Stimulated activated CD4-positive, alpha-beta T cell treated with anti-CD3 and anti-CD28 coated beads, Interleukin-1b, Interleukin-23, amount 100 ng/mL, for 4 hours (primary cell): ENCODE measurements around the gene RIPK1.
"Not testable (repeated sequence)": the region's sequence is repeated elsewhere in the genome, so short reads cannot be mapped to it uniquely, and the experiment has no call there.

Experiments
- DNase-seq, 2 donors: peaks; one replicate each; pipeline ENCODE4 v3.0.0-alpha.2; 2020; ENCODE audit warnings: low read depth in 2 of 2

RIPK1 gene

GRCh38 chr6:3135668-3136291 lies 67.5 kb downstream of the RIPK1 start:
- no peak for DNase-seq

DNA sequence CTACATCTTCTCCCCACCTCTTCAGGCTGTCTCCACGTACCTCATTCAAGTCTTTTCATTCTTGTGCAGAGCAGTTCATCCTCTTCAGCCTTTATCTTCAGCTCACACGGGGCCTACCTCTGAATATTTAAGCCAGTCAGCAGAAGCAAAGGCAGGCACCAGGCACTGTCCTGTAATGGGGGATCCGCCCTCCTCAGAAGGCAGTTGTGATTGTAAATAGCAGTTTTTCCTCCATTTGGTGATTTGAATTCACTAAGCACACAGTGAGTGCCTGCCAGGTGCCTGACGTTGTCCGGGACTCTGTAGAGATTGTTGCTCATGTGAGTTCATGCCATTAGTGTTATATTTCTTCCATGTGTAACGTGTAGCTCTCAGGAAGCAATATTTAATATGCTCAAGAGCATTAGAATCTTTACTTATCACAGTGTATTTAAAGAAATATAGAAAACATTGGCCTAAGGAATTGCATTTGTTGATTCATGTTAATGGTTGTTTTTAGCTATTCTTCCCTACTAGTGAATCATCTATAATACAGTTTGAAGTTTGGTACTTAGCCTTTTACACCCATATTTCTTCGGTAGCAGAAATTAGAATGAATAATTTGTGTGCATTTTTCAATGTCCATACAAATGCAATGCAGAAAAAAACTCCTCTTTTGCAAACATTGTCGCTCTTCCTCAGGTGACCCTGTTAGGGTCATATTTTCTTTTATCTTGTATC lies 68.2 kb downstream of the RIPK1 start:
- DNase-seq: no peak

GRCh38 chr6:3137057-3137777 lies 68.9 kb downstream of the RIPK1 start:
- DNase-seq: no peak

DNA sequence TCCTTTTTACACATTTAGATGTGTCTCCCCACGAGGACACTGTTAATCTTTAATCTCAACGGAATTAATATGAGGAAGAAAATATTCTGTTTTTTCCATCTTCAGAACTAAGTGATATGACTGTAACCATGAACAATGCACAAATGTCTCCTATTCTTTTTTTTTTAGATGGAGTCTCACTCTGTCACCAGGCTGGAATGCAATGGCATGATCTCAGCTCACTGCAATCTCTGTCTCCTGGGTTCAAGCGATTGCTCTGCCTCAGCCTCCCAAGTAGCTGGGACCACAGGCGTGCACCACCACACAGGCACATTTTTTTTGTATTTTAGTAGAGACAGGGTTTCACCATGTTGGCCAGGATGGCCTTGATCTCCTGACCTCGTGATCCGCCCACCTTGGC lies 69.6 kb downstream of the RIPK1 start:
- DNase-seq: not testable (repeated sequence)

DNA sequence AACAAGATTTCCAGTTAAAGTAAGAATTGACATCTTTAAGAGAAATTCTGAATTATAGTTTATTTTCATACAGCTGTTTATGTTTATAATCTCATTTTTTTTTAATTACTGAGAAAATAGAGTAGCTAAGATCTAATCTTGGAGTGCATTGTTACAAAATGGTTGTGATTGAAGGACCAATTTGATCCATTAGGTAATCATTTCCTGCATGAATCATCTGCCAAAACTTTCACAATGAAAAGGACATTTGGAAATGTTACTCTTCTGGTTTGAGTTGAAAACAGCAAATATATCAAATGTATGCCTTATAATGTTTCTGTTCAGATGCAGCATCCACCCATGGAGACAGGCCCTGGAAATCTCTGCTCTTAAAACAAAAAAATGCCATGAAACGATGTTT lies 70.0 kb downstream of the RIPK1 start:
- no peak for DNase-seq

- no peak for DNase-seq
Observed at GRCh38 chr6:3139090-3139903, 71.0 kb downstream of the RIPK1 start.

DNA sequence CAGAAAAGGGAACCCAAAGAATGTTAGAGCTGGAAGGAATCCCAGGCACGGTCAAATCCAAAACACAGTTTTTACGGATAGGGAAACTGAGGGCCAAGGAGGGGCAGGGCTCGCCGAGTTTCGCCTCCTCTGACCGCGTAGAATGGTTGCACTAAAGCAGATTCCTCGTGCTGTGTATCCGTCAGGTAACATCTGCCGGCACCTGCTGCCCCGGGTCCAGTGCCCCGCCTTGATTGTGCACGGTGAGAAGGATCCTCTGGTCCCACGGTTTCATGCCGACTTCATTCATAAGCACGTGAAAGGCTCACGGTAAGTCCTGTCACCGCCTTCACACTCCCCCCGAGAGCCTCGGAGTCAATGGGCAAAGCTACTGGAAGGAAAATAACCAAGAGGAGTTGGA lies 71.9 kb downstream of the RIPK1 start:
- no peak for DNase-seq

- DNase-seq: no peak
Observed at GRCh38 chr6:3142536-3142935, 74.2 kb downstream of the RIPK1 start.

DNA sequence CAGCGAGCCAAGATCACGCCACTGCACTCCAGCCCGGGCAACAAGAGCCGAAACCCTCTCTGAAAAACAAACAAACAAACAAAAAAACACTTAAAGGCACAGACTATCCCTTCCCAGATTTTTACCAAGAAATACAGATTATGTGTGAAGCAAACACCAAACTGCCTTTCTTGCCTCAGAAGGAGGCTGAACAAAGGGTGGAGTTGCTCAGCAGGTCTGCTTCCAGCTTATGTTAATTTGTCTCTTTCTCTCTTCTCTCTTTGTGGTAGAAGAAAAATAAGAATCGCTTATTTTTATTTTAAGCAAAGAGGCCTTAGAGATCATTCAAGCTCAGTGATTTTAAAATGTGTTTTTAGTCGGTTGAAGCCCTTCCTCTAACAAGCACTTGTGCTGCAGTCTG lies 74.9 kb downstream of the RIPK1 start:
- DNase-seq: no peak

GRCh38 chr6:3144571-3144970 lies 76.3 kb downstream of the RIPK1 start:
- no peak for DNase-seq

DNA sequence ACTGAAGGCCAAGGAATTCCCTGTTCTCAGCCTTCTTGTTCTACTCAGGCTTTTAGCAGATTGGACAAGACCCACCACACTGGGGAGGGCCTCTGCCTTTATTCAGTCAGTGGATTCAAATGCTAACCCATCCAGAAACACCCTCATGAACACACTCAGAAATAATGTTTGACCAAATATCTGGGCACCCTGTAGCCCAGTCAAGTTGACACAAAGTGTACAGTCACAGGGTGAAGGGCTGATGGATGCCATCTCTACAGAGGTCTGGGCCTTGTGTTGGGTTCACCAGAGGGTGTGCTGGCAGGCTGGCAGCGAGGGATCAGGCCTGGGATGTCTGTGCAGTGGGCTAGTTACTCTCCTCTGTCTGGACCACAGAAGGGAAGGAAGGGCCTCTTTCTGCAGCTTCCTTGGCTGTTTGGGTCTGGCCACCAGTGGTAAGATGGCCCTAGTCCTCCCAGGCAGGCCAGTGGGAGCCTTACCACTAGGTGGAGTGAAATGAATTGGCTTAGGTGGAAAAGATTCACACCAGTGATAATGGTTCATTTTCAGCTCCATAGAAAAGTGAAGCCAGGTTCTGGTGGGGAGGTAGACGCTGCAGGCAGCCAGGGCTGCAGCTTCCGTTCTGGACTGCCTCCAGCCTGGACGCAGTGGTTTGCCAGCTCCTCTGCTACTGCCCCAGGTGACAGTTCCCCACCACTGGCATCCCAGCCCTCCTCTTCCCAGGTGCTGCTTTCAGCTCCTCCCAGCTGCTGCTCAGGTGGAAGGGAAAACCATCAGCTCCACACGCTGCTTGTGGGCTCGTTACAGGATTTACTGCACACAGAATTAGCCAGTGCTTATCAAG lies 79.8 kb downstream of the RIPK1 start:
- DNase-seq: no peak

GRCh38 chr6:3151691-3152090 lies 83.4 kb downstream of the RIPK1 start:
- DNase-seq: no peak

- no peak for DNase-seq
Observed at GRCh38 chr6:3152689-3153088, 84.4 kb downstream of the RIPK1 start.

GRCh38 chr6:3155416-3155815 lies 87.1 kb downstream of the RIPK1 start:
- DNase-seq: not testable (repeated sequence)

- peak in 1 of 2 donors; percentile 15 for DNase-seq
Observed at GRCh38 chr6:3156184-3157130, 88.2 kb downstream of the RIPK1 start.

GRCh38 chr6:3157131-3157933 lies 89.0 kb downstream of the RIPK1 start, which contains the start of gene TUBB2A:
Gene TUBB2A, minus strand, starts transcription at chr6:3157544. Its CDS starts 81 bp downstream, at chr6:3157463.
- peak; percentile 89 to 90 for DNase-seq

DNA sequence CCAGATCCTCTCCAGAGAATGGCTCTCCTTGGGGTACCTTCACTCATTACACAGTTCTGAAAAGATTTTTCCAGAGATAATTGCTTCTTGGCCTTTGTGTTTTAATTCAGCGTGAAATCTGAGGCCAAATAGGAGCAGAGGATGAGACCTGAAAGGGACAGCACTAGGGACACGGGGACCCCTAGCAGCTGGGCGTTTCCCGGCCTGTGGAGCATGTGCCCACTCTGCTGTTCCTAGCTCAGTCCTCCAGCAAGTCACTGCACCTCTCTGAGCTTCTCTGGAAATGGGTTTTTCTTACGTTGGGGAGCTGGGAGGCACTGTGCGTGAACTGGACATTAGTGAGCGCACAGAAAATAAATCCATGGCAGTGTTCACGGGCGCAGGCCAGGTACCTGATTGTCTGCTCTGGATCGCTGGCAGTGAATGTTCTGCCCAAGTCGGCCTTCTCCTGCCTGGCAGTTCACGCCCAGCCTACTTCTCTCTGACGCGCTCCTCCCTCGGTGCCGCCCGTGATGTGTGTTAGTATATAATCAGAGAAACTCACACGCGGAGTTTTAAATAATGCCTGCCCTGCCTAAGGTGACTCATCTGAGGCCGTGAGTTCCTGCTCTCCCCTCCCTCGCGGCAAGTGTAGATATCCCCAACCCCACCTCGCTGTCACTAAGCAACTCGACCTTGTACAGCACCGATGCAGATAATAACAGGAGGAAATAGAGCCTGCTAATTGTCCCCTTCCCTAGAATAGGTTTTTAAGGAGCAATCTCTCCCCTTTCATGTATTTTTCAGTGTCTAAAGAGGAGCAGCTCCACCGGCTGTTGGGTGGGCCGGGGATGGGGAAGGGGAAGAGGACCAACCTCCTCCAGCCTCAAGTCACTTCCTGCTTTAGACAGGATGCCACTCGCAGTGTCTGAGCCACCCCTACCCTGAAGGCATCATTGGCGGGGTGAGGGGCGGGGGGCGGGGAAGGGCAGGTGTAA lies 91.8 kb downstream of the RIPK1 start:
- peak; percentile 50 to 58 for DNase-seq

DNA sequence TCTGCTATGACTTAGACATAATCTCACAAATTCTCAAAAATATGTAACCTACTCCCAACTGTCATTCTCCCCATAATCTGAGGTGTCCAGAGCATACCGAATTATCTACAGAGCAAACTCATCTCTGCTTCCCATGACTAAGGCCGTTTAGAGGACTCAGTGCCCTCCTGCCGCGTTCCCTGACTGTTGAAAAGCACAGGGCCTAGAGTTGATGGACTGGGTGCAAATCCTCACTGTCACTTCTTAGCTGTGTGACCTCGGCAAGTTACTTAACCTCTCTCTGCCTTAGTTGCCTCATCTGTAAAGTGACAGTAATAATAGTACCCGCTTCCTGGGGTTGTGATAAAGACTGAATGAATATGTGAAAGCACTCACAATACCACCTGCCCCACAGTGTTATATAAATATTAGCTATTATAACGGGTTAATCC lies 93.8 kb downstream of the RIPK1 start:
- DNase-seq: no peak
